GM21528 (cell line): ENCODE data around the gene NR0B2.

ENCODE experiments used
- ATAC-seq: cut with Tn5 transposase; IDR thresholded peaks from one replicate; pipeline ENCODE4 v1.9.1; 2021; ENCODE audit warnings: mild to moderate bottlenecking, moderate library complexity; ENCODE audit not compliant: unreplicated experiment, low FRiP score

Gene NR0B2

GRCh38 chr1:26938004-26938658, 24.4 kb upstream of the NR0B2 start:
- no peak for ATAC-seq

DNA sequence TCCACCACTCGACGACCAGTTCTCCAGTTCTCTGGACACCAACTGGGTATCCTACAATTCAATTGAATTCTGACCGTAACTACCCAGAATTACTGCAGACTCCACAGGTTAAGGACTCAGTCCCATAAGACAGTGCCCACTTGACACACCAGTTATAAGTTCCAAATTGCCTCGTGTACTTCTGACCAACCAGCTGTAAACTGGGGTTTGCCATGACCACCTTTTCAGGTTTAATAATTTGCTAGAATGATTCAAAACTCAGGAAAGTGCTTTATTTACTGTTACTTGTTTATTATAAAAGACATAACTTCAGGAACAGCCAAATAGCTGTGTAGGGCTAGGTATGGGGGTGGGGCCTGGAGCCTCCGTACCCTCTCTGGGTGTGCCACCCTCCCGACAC, 23.0 kb upstream of the NR0B2 start:
- no peak for ATAC-seq

GRCh38 chr1:26932531-26932930, 18.8 kb upstream of the NR0B2 start:
- ATAC-seq: no peak

DNA sequence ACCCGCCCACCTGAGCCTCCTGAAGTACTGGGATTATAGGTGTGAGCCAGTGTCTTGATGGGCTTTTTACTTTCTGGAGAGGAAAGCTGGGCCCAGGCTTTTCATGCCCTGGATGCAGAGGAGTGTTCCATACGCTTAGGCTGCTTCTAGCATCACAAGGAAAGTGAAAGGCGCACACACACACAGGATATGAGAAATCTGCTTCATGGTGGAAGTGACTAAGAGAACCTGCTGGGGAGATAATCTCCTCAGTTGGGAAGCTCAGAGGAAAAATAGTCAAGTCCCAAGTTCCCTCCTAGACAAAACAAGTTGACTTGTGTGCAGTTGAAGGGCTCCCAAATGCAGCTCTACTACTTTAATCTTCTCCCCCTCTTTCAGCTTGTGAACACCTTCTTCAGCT, 9.9 kb upstream of the NR0B2 start:
- no peak for ATAC-seq

GRCh38 chr1:26922901-26923300, 9.1 kb upstream of the NR0B2 start:
- no peak for ATAC-seq

GRCh38 chr1:26922431-26922729, 8.6 kb upstream of the NR0B2 start:
- no peak for ATAC-seq

- ATAC-seq: peak; percentile 90
Observed at GRCh38 chr1:26921540-26922430, 8.0 kb upstream of the NR0B2 start, which contains the start of gene NUDC. NUDC (plus strand) TSS chr1:26921743; CDS start chr1:26921849, 106 bp downstream.

DNA sequence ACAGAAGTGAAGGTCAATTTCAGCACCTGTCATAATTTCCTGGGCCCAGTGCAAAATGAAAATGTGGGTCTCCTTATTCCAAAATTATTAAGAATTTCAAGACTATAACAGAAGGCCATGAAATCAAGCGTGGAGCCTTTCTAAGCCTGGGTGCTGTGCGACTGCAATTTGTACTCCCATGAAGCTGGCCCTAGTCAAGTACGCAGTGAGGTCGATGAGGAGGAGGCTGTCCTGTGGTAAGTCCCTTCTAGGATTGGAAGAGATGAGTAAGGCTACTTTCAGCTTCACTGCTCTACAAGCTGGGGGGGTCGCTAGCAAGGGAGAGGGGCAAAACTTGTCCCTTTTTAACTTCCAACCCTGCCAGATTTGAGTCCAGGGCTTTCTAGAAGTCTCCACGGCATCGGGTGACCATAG, 7.4 kb upstream of the NR0B2 start:
- ATAC-seq: peak; percentile 31

GRCh38 chr1:26915204-26915842, 1.5 kb upstream of the NR0B2 start:
- ATAC-seq: no peak

- no peak for ATAC-seq
Observed at GRCh38 chr1:26913389-26913753, 404 bp downstream of the NR0B2 start.

GRCh38 chr1:26912147-26912490, 1.7 kb downstream of the NR0B2 start:
- ATAC-seq: no peak

DNA sequence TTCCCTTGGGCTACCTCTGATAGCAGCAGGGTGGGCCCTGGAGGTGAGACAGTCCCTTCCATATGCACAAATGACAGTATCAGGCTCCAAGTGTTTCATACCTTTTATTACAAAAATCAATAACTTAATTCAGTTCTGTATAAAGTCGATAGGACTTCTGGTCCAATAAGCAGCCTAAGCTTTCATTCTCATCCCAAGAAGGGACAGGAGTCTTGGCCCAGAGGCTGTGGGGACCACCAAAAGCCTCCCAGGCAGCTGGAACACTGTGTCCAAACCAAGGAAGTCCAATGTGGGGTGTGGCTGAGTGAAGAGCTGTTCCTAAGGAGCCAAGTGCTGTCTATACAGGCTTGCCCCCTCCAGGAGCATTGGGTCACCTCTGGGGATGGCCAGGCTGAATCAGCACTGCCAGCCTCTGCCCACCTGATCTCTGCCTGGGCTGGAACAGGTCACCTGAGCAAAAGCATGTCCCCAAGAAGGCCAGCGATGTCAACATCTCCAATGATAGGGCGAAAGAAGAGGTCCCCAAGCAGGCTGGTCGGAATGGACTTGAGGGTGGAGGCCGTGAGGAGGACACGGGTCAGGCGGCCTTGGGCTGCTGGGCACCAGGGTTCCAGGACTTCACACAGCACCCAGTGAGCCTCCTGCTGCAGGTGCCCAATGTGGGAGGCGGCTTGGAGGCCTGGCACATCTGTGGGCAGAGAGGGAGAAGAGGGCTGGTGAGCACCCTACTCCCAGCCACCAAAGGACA, 2.2 kb downstream of the NR0B2 start:
- ATAC-seq: no peak

- no peak for ATAC-seq
Observed at GRCh38 chr1:26910343-26911160, 3.2 kb downstream of the NR0B2 start.

DNA sequence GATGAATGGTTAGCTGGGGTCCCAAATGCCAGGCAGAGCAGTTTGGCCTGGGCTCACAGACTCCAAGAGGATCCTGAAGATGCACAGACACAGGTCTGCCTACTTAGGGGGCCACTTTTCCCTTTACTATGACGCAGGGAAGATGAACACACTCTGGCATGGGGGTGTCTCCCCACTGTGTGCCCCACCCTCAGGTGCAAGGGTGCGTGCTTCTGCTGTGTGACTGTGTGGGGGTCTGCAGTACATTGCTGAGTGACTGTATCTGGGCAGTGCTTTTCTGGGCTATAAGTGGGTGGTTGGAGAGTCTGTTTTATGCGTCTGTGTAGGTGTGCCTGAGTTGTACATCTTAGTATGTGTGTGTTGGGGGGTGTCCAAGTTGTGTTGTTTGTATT, 3.8 kb downstream of the NR0B2 start:
- ATAC-seq: no peak

GRCh38 chr1:26907071-26907917, 6.5 kb downstream of the NR0B2 start:
- ATAC-seq: no peak

GRCh38 chr1:26900815-26901511, 12.8 kb downstream of the NR0B2 start:
- ATAC-seq: no peak

GRCh38 chr1:26900001-26900814, 13.6 kb downstream of the NR0B2 start, which contains the start of gene GPATCH3:
GPATCH3 (minus strand) TSS chr1:26900467; CDS start chr1:26900442, 25 bp downstream.
- ATAC-seq: peak; percentile 78

DNA sequence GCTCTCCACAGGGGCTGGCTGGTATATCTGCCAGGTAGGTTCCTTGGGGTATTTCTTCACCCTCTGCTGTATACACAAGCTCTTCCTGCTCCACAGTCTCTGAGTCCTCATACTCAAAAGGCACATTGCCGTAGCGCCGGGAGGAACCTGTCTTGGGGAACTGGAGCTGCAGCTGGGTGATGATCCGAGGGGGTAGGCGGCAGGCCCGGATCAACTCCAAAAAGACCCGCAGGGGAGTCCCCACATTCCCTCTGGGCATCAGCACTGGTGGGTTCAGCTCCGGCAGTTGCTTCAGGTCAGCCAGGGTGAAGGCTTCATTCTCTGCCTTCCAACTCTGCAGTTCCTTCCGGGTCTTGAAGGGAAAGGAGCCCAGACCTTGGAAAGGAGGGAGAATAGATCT, 16.4 kb downstream of the NR0B2 start:
- no peak for ATAC-seq
